ENCODE measurements around the gene CLMN. TPM values are rescaled to one million over a fixed set of nuclear protein-coding genes. Genes with fewer than 3 reads are reported as not detected.

Gene CLMN
- total RNA-seq, 6 experiments from 2014 or later: 0.02 TPM; not detected in 5

- Mint-ChIP-seq H3K9me3 (no peaks in the 10 kb centered on the region), H3K4me1 (ENCODE audit: low read depth) (peaks cover 48% of the 10 kb centered on the region), H3K27ac (peak overlapping the region; percentile 73; the same call in 1 of the 2 replicates), H3K36me3 (ENCODE audit: low read depth) (peaks cover 25% of the 10 kb centered on the region), H3K27me3 (ENCODE audit: insufficient read depth) (peaks cover 2% of the 10 kb centered on the region; the same call in 1 of the 2 replicates), H3K4me3 (peak overlapping the region; percentile 58; the same call in 1 of the 2 replicates)
- no peak for DNase-seq
- TF ChIP-seq CTCF (IDR thresholded peaks at IDR 0.05): no peak
These were observed 186.4 kb downstream of the CLMN start for GRCh38 chr14:95133282-95133681.

GRCh38 chr14:95132760-95133159 lies 186.9 kb downstream of the CLMN start:
- Mint-ChIP-seq H3K27me3 (ENCODE audit: insufficient read depth) (peaks cover 2% of the 10 kb centered on the region; the same call in 1 of the 2 replicates), H3K9me3 (no peaks in the 10 kb centered on the region), H3K4me1 (ENCODE audit: low read depth) (peaks cover 46% of the 10 kb centered on the region), H3K36me3 (ENCODE audit: low read depth) (peaks cover 29% of the 10 kb centered on the region), H3K4me3 (peak overlapping the region; percentile 58; the same call in 1 of the 2 replicates), H3K27ac (peak overlapping the region; percentile 73)
- DNase-seq: no peak
- TF ChIP-seq CTCF (IDR thresholded peaks at IDR 0.05): no peak

Small RNA genes within 50 kb of the gene (microRNA-seq; reads per million reads assigned to microRNA genes)
- 8.5 reads per million, percentile 5 among the genes with 10 or more reads in this experiment for gene MIR3173

Other genes starting within 250 kb of the CLMN start
- 10 to 100 TPM; 34.0 to 40.0 (median 37.6) TPM for gene DICER1, start 162.4 kb downstream of the CLMN start, total RNA-seq (2021; fragmentation: NEBNext Ultra II Directional; extraction: Animal tissue kit (Norgen Biotek cat#: 25700))
- gene SYNE3, start 196.7 kb upstream of the CLMN start, total RNA-seq (2021; fragmentation: NEBNext Ultra II Directional; extraction: Animal tissue kit (Norgen Biotek cat#: 25700)): 10 to 100 TPM; 14.8 to 20.4 (median 16.3) TPM
- 10 to 100 TPM; 38.7 to 47.2 (median 43.8) TPM for gene GLRX5, start 215.1 kb upstream of the CLMN start, total RNA-seq (2021; fragmentation: NEBNext Ultra II Directional; extraction: Animal tissue kit (Norgen Biotek cat#: 25700))